Mucosa of descending colon (tissue), 3 donors: Measurements from ENCODE around the gene CYTH3. TPM values are rescaled to one million over a fixed set of nuclear protein-coding genes. Genes with fewer than 3 reads are reported as not detected.

Experiments
- ATAC-seq: fragments of 200-7000 bp; cut with Tn5 transposase; one replicate; pipeline ENCODE4 v1.9.1; 2020; ENCODE audit warnings: mild to moderate bottlenecking, moderate library complexity
- DNase-seq, 3 donors: peaks; one replicate each; pipeline ENCODE4 v3.0.0-alpha.2; 2020
- H3K36me3 ChIP-seq: fragments of 200-600 bp; one replicate; pipeline ENCODE4 v1.8.0; 2021; ENCODE audit warnings: low read depth, mild to moderate bottlenecking
- H3K4me1 ChIP-seq: fragments of 200-600 bp; one replicate; pipeline ENCODE4 v1.8.0; 2021; ENCODE audit warnings: low read depth, mild to moderate bottlenecking
- H3K4me3 ChIP-seq: fragments of 200-600 bp; one replicate; pipeline ENCODE4 v1.8.0; 2021; ENCODE audit warnings: mild to moderate bottlenecking
- H3K9me3 ChIP-seq: fragments of 200-600 bp; one replicate; pipeline ENCODE4 v1.8.0; 2021; ENCODE audit warnings: mild to moderate bottlenecking
- CTCF ChIP-seq: fragments of 200-600 bp; IDR thresholded peaks from one replicate; pipeline ENCODE4 v1.8.0; 2022; ENCODE audit warnings: antibody characterized with exemption, mild to moderate bottlenecking
- intact Hi-C, 2 donors: fragments of 100-400 bp; cut with DNase I in 1 of 2; cut with micrococcal nuclease in 1 of 2; formaldehyde crosslinking; loops; one replicate each; pipeline versions ENCODE4 v1.11.0 to v1.11.1; 2022; cut with DNase I, micrococcal nuclease
- total RNA-seq, 3 donors: library from RNA; stranded (reverse); fragmentation: NEBNext Ultra II Directional in 2 of 3; extraction: Animal tissue kit (Norgen Biotek cat#: 25700) in 2 of 3; gene quantifications; one replicate each; pipeline versions ENCODE4 v1.2.1 to v1.2.4, GENCODE V29; 2021 to 2023
- donor health status: DM: no; HTN: no; CAD: no; lungs with moderate emphysema.
- donor health status: DM: no; HTN: no; CAD: no.
- donor health status: DM: no; HTN: yes; CAD: no.

The CYTH3 gene
- total RNA-seq, 3 donors from 2014 or later = 10.4 to 23.2 (median 11.9) TPM

- no peaks in the 10 kb centered on the region for H3K9me3 ChIP-seq
- ATAC-seq = no peak
- no peak for DNase-seq
- no peak for TF ChIP-seq CTCF
- no peak overlapping the region for H3K4me3 ChIP-seq
- H3K36me3 ChIP-seq = no peaks in the 10 kb centered on the region
- H3K4me1 ChIP-seq = no peaks in the 10 kb centered on the region
- intact Hi-C loops = no loop called here
Measured at GRCh38 chr7:6178298-6179029, 94.0 kb downstream of the CYTH3 start.

- Histone ChIP-seq H3K4me1 (no peaks in the 10 kb centered on the region), H3K4me3 (no peak overlapping the region), H3K36me3 (no peaks in the 10 kb centered on the region), H3K9me3 (no peaks in the 10 kb centered on the region)
- intact Hi-C loops = no loop called here
- DNase-seq (no peak), ATAC-seq (no peak)
- TF ChIP-seq CTCF = no peak
Measured at GRCh38 chr7:6175645-6176044, 96.8 kb downstream of the CYTH3 start.

- no peaks in the 10 kb centered on the region for H3K36me3 ChIP-seq
- no peaks in the 10 kb centered on the region for H3K9me3 ChIP-seq
- no peak for TF ChIP-seq CTCF
- ATAC-seq = no peak
- no peaks in the 10 kb centered on the region for H3K4me1 ChIP-seq
- no peak overlapping the region for H3K4me3 ChIP-seq
- no peak for DNase-seq
- intact Hi-C loops = no loop called here
Measured at GRCh38 chr7:6172910-6173295, 99.5 kb downstream of the CYTH3 start.

- TF ChIP-seq CTCF = no peak
- H3K9me3 ChIP-seq = no peaks in the 10 kb centered on the region
- intact Hi-C loops = no loop called here
- DNase-seq = no peak
- no peaks in the 10 kb centered on the region for H3K36me3 ChIP-seq
- ATAC-seq = no peak
- H3K4me1 ChIP-seq = no peaks in the 10 kb centered on the region
- H3K4me3 ChIP-seq = no peak overlapping the region
Measured at GRCh38 chr7:6172224-6172909, 100.1 kb downstream of the CYTH3 start.

GRCh38 chr7:6171532-6172223 is 100.7 kb downstream of the CYTH3 start:
- intact Hi-C loops = no loop called here
- TF ChIP-seq CTCF = no peak
- DNase-seq (no peak), ATAC-seq (no peak)
- H3K4me1 ChIP-seq = no peaks in the 10 kb centered on the region
- no peak overlapping the region for H3K4me3 ChIP-seq
- H3K36me3 ChIP-seq = no peaks in the 10 kb centered on the region
- H3K9me3 ChIP-seq = no peaks in the 10 kb centered on the region
